B cell (primary cell): Measurements from ENCODE around the gene NEO1.

Source experiments
- CTCF ChIP-seq: fragments of 200-600 bp; IDR thresholded peaks from one replicate; pipeline ENCODE4 v1.8.0; 2022; ENCODE audit warnings: antibody characterized with exemption, mild to moderate bottlenecking
- EZH2 ChIP-seq: IDR thresholded peaks from 2 replicates; pipeline ENCODE4 v1.6.1; 2012; ENCODE audit warnings: borderline replicate concordance, low read depth, mild to moderate bottlenecking, moderate library complexity, low read length; ENCODE audit not compliant: insufficient read depth, poor library complexity, severe bottlenecking

GRCh38 chr15:73275862-73276261, 223.6 kb downstream of the NEO1 start:
- TF ChIP-seq CTCF, result no peak
- TF ChIP-seq EZH2, result no peak
